K562 (cell line): ENCODE results near the gene PRELID3B. TPM values are rescaled to one million over a fixed set of nuclear protein-coding genes. Genes with fewer than 3 reads are reported as not detected.

ENCODE experiments used
- ATF7 ChIP-seq: fragments of 450-650 bp; IDR thresholded peaks from 2 replicates; pipeline ENCODE4 v1.7.1; 2014; ENCODE audit warnings: mild to moderate bottlenecking, moderate library complexity
- CBFA2T3 ChIP-seq: fragments of 450-650 bp; IDR thresholded peaks from 2 replicates; pipeline ENCODE4 v1.6.1; 2017
- CBX3 ChIP-seq, 2 experiments: IDR thresholded peaks; 1 replicate in 1 of 2; 2 replicates in 1 of 2; pipeline ENCODE4 v1.6.1; 2012; ENCODE audit warnings: inconsistent platforms in 2 of 2, low read length in 2 of 2, borderline replicate concordance in 1 of 2, control low read depth in 1 of 2
- FOXK1 ChIP-seq: sonication (generic); formaldehyde crosslinking; IDR thresholded peaks from 2 replicates; pipeline ENCODE4 v1.8.0; 2022; ENCODE audit warnings: missing genetic modification reagents, mild to moderate bottlenecking, borderline replicate concordance
- GATA2 ChIP-seq: sonication (generic); formaldehyde crosslinking; IDR thresholded peaks from 2 replicates; pipeline ENCODE4 v1.4.0; 2020; ENCODE audit warnings: mild to moderate bottlenecking, missing genetic modification reagents
- GTF2E2 ChIP-seq: fragments of 200-800 bp; sonication (Bioruptor generic); IDR thresholded peaks from 2 replicates; pipeline ENCODE4 v1.6.1; 2016; ENCODE audit warnings: missing genetic modification characterization, missing compliant biosample characterization
- HCFC1 ChIP-seq: IDR thresholded peaks from 2 replicates; pipeline ENCODE4 v1.6.1; 2012; ENCODE audit warnings: low read depth, low read length, improper control_type of control experiment
- HDGF ChIP-seq: fragments of 450-650 bp; IDR thresholded peaks from 2 replicates; pipeline ENCODE4 v1.6.1; 2016
- HMG20A ChIP-seq: fragments of 450-650 bp; formaldehyde crosslinking; conservative IDR thresholded peaks from 2 replicates; pipeline ENCODE4 v1.4.0; 2020; ENCODE audit warnings: mild to moderate bottlenecking, mixed read lengths
- KAT7 ChIP-seq: sonication (generic); formaldehyde crosslinking; IDR thresholded peaks from 2 replicates; pipeline ENCODE4 v1.8.0; 2022; ENCODE audit warnings: missing genetic modification reagents, mild to moderate bottlenecking, borderline replicate concordance
- KLF1 ChIP-seq: fragments of 450-650 bp; IDR thresholded peaks from 2 replicates; pipeline ENCODE4 v1.6.1; 2016; ENCODE audit warnings: missing genetic modification characterization, missing compliant biosample characterization
- KLF16 ChIP-seq: IDR thresholded peaks from 2 replicates; pipeline ENCODE4 v1.6.1; 2016; ENCODE audit warnings: antibody characterized with exemption
- MECOM ChIP-seq: fragments of 250-450 bp; sonication (Bioruptor Pico); IDR thresholded peaks from 2 replicates; pipeline ENCODE4 v1.8.0; 2022; ENCODE audit warnings: inconsistent platforms
- NR1H2 ChIP-seq: sonication (generic); formaldehyde crosslinking; IDR thresholded peaks from 2 replicates; pipeline ENCODE4 v1.4.0; 2020; ENCODE audit warnings: mild to moderate bottlenecking, missing genetic modification reagents
- PTTG1 ChIP-seq: fragments of 450-650 bp; IDR thresholded peaks from 2 replicates; pipeline ENCODE4 v1.6.1; 2016; ENCODE audit warnings: low read depth, mild to moderate bottlenecking, missing genetic modification characterization, missing compliant biosample characterization
- SMARCA4 ChIP-seq: fragments of 450-650 bp; IDR thresholded peaks from 2 replicates; pipeline ENCODE4 v1.6.1; 2016
- WHSC1 ChIP-seq: IDR thresholded peaks from one replicate; pipeline ENCODE4 v1.6.1; 2012; ENCODE audit warnings: low read length, control low read depth, inconsistent platforms
- ZMIZ1 ChIP-seq, 2 experiments: fragments of 150-350 bp in 1 of 2; IDR thresholded peaks; 2 replicates each; pipeline ENCODE4 v1.6.1; 2012 to 2016; ENCODE audit warnings: low read depth in 2 of 2, low read length in 2 of 2, mild to moderate bottlenecking in 1 of 2, moderate library complexity in 1 of 2
- ZNF395 ChIP-seq: fragments of 200-800 bp; sonication (Bioruptor generic); IDR thresholded peaks from 2 replicates; pipeline ENCODE4 v1.6.1; 2017; ENCODE audit warnings: missing genetic modification characterization, missing compliant biosample characterization
- ZNF584 ChIP-seq: fragments of 200-800 bp; sonication (Bioruptor generic); IDR thresholded peaks from 2 replicates; pipeline ENCODE4 v1.6.1; 2016; ENCODE audit warnings: low read depth, mild to moderate bottlenecking, missing genetic modification characterization, missing compliant biosample characterization
- ZNF764 ChIP-seq: fragments of 250-450 bp; sonication (Bioruptor Pico); IDR thresholded peaks from 2 replicates; pipeline ENCODE4 v1.4.0; 2020; ENCODE audit warnings: low read depth, mild to moderate bottlenecking, moderate library complexity
- polyA plus RNA-seq, 8 experiments: library from polyadenylated mRNA; depleted of rRNA in 4 of 8; stranded (reverse) in 5 of 8; unstranded in 3 of 8; fragments of >200 nt; fragmentation: Nextera tagmentation in 2 of 8; fragmentation: Illumina TruSeq in 1 of 8; extraction: Ambion mirVana in 2 of 8; extraction: Trizol in 1 of 8; gene quantifications; 2 replicates each; pipeline versions ENCODE4 v1.2.1 to v1.2.3, GENCODE V29; 2011 to 2014; ENCODE audit warnings: inconsistent platforms in 1 of 8, missing spikeins in 1 of 8
- total RNA-seq, 7 experiments: library from RNA; depleted of rRNA in 6 of 7; stranded (reverse); fragments of >200 nt in 6 of 7; fragmentation: Illumina TruSeq in 2 of 7; extraction: Trizol in 2 of 7; gene quantifications; 2 replicates each; pipeline versions ENCODE4 v1.2.1 to v1.2.3, GENCODE V29; 2011 to 2021; ENCODE audit warnings: low replicate concordance in 1 of 7

PRELID3B gene
- total and polyA plus RNA-seq, 9 of the 15 experiments (the other 6 are each of a cell fraction or from before 2014, with no cell fraction given) = 77.0 to 186 (median 101) TPM

- no peak for TF ChIP-seq ZMIZ1 (IDR thresholded peaks at IDR 0.05; ENCODE audit: low read depth in 2 of 2, low read length in 2 of 2)
- TF ChIP-seq ZNF395 (CRISPR knock-in tag) = peak; percentile 32; the same call in 1 of the 2 replicates
- no peak for TF ChIP-seq HMG20A (CRISPR knock-in tag)
- no peak for TF ChIP-seq KLF1 (tag)
- TF ChIP-seq FOXK1 (CRISPR knock-in tag) = no peak
- no peak for TF ChIP-seq MECOM (CRISPR knock-in tag)
- no peak for TF ChIP-seq PTTG1 (tag)
- no peak for TF ChIP-seq WHSC1
- TF ChIP-seq HDGF = no peak
- no peak for TF ChIP-seq ZNF584 (CRISPR knock-in tag)
- TF ChIP-seq HCFC1 = no peak
- no peak for TF ChIP-seq CBX3 (IDR thresholded peaks at IDR 0.05; ENCODE audit: borderline replicate concordance in 1 of 2, low read length in 2 of 2)
- 0 out of 2 replicates have a peak, but pooled peaks have one; percentile 9 for TF ChIP-seq SMARCA4
- TF ChIP-seq GATA2 (CRISPR knock-in tag) = peak; percentile 57; the same call in 1 of the 2 replicates
- 0 out of 2 replicates have a peak, but pooled peaks have one; percentile 5 for TF ChIP-seq KLF16
- TF ChIP-seq CBFA2T3 = peak; percentile 67
- TF ChIP-seq ZNF764 = no peak
- TF ChIP-seq NR1H2 (CRISPR knock-in tag) = no peak
- no peak for TF ChIP-seq ATF7
- no peak for TF ChIP-seq GTF2E2 (tag)
- TF ChIP-seq KAT7 = no peak
These were observed 28.5 kb downstream of the PRELID3B start (continued) for GRCh38 chr20:59013959-59014608.
